IMR-90 (cell line): ENCODE measurements around the gene HFE. TPM values are rescaled to one million over a fixed set of nuclear protein-coding genes. Genes with fewer than 3 reads are reported as not detected.

Experiments used
- ATAC-seq: fragments of 200-7000 bp; cut with Tn5 transposase; 2 replicates; pipeline ENCODE4 v1.9.1; 2020; ENCODE audit warnings: low read depth, mild to moderate bottlenecking, moderate library complexity
- BruUV-seq: library from RNA; stranded (reverse); fragments of 400-500 nt; replicated peaks from 2 replicates; lab custom pipeline; 2021; lab: Mats Ljungman, UMichigan
- CTCF ChIA-PET: fragments of 300-600 bp; formaldehyde crosslinking; extraction: SDS; loops from one replicate; lab custom pipeline; 2021; ENCODE audit warnings: antibody characterized with exemption; lab: Yijun Ruan, JAX
- POLR2A ChIA-PET: fragments of 300-600 bp; sonication (Branson Sonifier 250); formaldehyde crosslinking; loops from one replicate; lab custom pipeline; 2022; ENCODE audit warnings: antibody characterized with exemption; ENCODE audit not compliant: unreplicated experiment; lab: Charles Lee
- DNase-seq: peaks from one replicate; pipeline ENCODE4 v3.0.0; 2013
- H2AFZ ChIP-seq: replicated peaks from 2 replicates; pipeline ENCODE3; 2013; ENCODE audit warnings: low read length, mild to moderate bottlenecking; ENCODE audit not compliant: poor library complexity
- H2AK5ac ChIP-seq: 2 replicates; pipeline ENCODE4 v1.6.1; 2013; ENCODE audit warnings: low read depth, low read length, inconsistent platforms
- H2AK9ac ChIP-seq: replicated peaks from 2 replicates; pipeline ENCODE3; 2013; ENCODE audit warnings: mild to moderate bottlenecking, low read depth, low read length, moderate library complexity; ENCODE audit not compliant: poor library complexity
- H2BK120ac ChIP-seq: 2 replicates; pipeline ENCODE4 v1.6.1; 2013; ENCODE audit warnings: low read depth, low read length, inconsistent platforms
- H2BK15ac ChIP-seq: 3 replicates; pipeline ENCODE4 v1.6.1; 2013; ENCODE audit warnings: low read depth, low read length, inconsistent platforms
- H2BK20ac ChIP-seq: 2 replicates; pipeline ENCODE4 v1.6.1; 2013; ENCODE audit warnings: low read depth, mild to moderate bottlenecking, inconsistent platforms, low read length, moderate library complexity
- H2BK5ac ChIP-seq: 2 replicates; pipeline ENCODE4 v1.6.1; 2013; ENCODE audit warnings: mild to moderate bottlenecking, low read depth, low read length, inconsistent platforms; ENCODE audit not compliant: poor library complexity, severe bottlenecking
- H3K14ac ChIP-seq: replicated peaks from 2 replicates; pipeline ENCODE4 v1.6.1; 2013; ENCODE audit warnings: low read depth, low read length, inconsistent platforms
- H3K18ac ChIP-seq: 2 replicates; pipeline ENCODE4 v1.6.1; 2013; ENCODE audit warnings: low read depth, low read length, control low read depth
- H3K23ac ChIP-seq: 2 replicates; pipeline ENCODE4 v1.6.1; 2013; ENCODE audit warnings: low read depth, low read length, inconsistent platforms
- H3K27ac ChIP-seq: 2 replicates; pipeline ENCODE4 v1.5.1; 2013; ENCODE audit warnings: mild to moderate bottlenecking, control low read depth, low read length; ENCODE audit not compliant: insufficient read depth
- H3K27me3 ChIP-seq: 2 replicates; pipeline ENCODE4 v1.6.1; 2013; ENCODE audit warnings: low read length; ENCODE audit not compliant: control insufficient read depth, insufficient read depth
- H3K36me3 ChIP-seq: 2 replicates; pipeline ENCODE4 v1.6.1; 2013; ENCODE audit warnings: low read length, mixed read lengths; ENCODE audit not compliant: control insufficient read depth, insufficient read depth
- H3K4ac ChIP-seq: 2 replicates; pipeline ENCODE4 v1.6.1; 2013; ENCODE audit warnings: low read depth, low read length, inconsistent platforms
- H3K4me1 ChIP-seq: 2 replicates; pipeline ENCODE4 v1.6.1; 2013; ENCODE audit warnings: low read length, mixed read lengths; ENCODE audit not compliant: control insufficient read depth, insufficient read depth
- H3K4me2 ChIP-seq: 2 replicates; pipeline ENCODE4 v1.6.1; 2013; ENCODE audit warnings: low read depth, mild to moderate bottlenecking, control low read depth, low read length, moderate library complexity
- H3K4me3 ChIP-seq: 2 replicates; pipeline ENCODE4 v1.5.1; 2013; ENCODE audit warnings: low read depth, mild to moderate bottlenecking, control low read depth, low read length, moderate library complexity; ENCODE audit not compliant: insufficient read depth
- H3K56ac ChIP-seq: 2 replicates; pipeline ENCODE4 v1.6.1; 2013; ENCODE audit warnings: low read length, inconsistent platforms; ENCODE audit not compliant: insufficient read depth; ENCODE audit errors: extremely low read depth
- H3K79me1 ChIP-seq, 2 experiments: 2 replicates each; pipeline ENCODE4 v1.6.1; 2013; ENCODE audit warnings: low read length in 2 of 2, inconsistent platforms in 1 of 2, low read depth in 1 of 2
- H3K9ac ChIP-seq: 2 replicates; pipeline ENCODE4 v1.6.1; 2013; ENCODE audit warnings: low read depth, low read length, control low read depth
- H3K9me1 ChIP-seq: 2 replicates; pipeline ENCODE4 v1.6.1; 2013; ENCODE audit warnings: low read length, inconsistent platforms; ENCODE audit not compliant: insufficient read depth
- H3K9me3 ChIP-seq: 2 replicates; pipeline ENCODE4 v1.6.1; 2013; ENCODE audit warnings: low read length; ENCODE audit not compliant: control insufficient read depth, insufficient read depth
- H4K20me1 ChIP-seq: 2 replicates; pipeline ENCODE4 v1.6.1; 2013; ENCODE audit warnings: low read length, inconsistent platforms; ENCODE audit not compliant: insufficient read depth
- H4K5ac ChIP-seq: 2 replicates; pipeline ENCODE4 v1.6.1; 2013; ENCODE audit warnings: mild to moderate bottlenecking, low read depth, low read length, control low read depth
- H4K8ac ChIP-seq, 2 experiments: 2 replicates each; pipeline ENCODE4 v1.6.1; 2013; ENCODE audit warnings: low read depth in 2 of 2, low read length in 2 of 2, control low read depth in 1 of 2, inconsistent platforms in 1 of 2
- H4K91ac ChIP-seq: 2 replicates; pipeline ENCODE4 v1.6.1; 2013; ENCODE audit warnings: low read depth, low read length, inconsistent platforms; ENCODE audit not compliant: insufficient read depth
- BHLHE40 ChIP-seq: fragments of 150-350 bp; IDR thresholded peaks from 2 replicates; pipeline ENCODE4 v1.6.1; 2016; ENCODE audit warnings: mild to moderate bottlenecking, low read depth, low read length
- CEBPB ChIP-seq: IDR thresholded peaks from 2 replicates; pipeline ENCODE4 v1.6.1; 2012; ENCODE audit warnings: low read depth, low read length, improper control_type of control experiment
- CHD1 ChIP-seq: IDR thresholded peaks from 2 replicates; pipeline ENCODE4 v1.6.1; 2012; ENCODE audit warnings: low read depth, low read length, improper control_type of control experiment
- CTCF ChIP-seq: conservative IDR thresholded peaks from 2 replicates; pipeline ENCODE4 v1.5.1; 2012; ENCODE audit warnings: mild to moderate bottlenecking, low read depth, low read length, improper control_type of control experiment
- ELK1 ChIP-seq: fragments of 150-350 bp; IDR thresholded peaks from 2 replicates; pipeline ENCODE4 v1.6.1; 2016; ENCODE audit warnings: low read depth, mild to moderate bottlenecking, low read length, moderate library complexity, borderline replicate concordance
- FOS ChIP-seq: fragments of 150-350 bp; IDR thresholded peaks from 2 replicates; pipeline ENCODE4 v1.6.1; 2016; ENCODE audit warnings: low read depth, low read length
- MAFK ChIP-seq: IDR thresholded peaks from 2 replicates; pipeline ENCODE4 v1.6.1; 2012; ENCODE audit warnings: low read depth, low read length, improper control_type of control experiment
- MAZ ChIP-seq: IDR thresholded peaks from 2 replicates; pipeline ENCODE4 v1.6.1; 2012; ENCODE audit warnings: low read depth, mild to moderate bottlenecking, low read length, improper control_type of control experiment, moderate library complexity, borderline replicate concordance
- MXI1 ChIP-seq: IDR thresholded peaks from 2 replicates; pipeline ENCODE4 v1.6.1; 2012; ENCODE audit warnings: low read depth, mild to moderate bottlenecking, low read length, moderate library complexity, borderline replicate concordance
- NFE2L2 ChIP-seq: fragments of 150-350 bp; IDR thresholded peaks from 2 replicates; pipeline ENCODE4 v1.6.1; 2016; ENCODE audit warnings: low read depth, mild to moderate bottlenecking, low read length
- POLR2A ChIP-seq: IDR thresholded peaks from 2 replicates; pipeline ENCODE4 v1.6.1; 2012; ENCODE audit warnings: mild to moderate bottlenecking, low read depth, low read length
- RAD21 ChIP-seq: IDR thresholded peaks from 2 replicates; pipeline ENCODE4 v1.6.1; 2012; ENCODE audit warnings: low read length, improper control_type of control experiment
- RCOR1 ChIP-seq: IDR thresholded peaks from 2 replicates; pipeline ENCODE4 v1.6.1; 2012; ENCODE audit warnings: mild to moderate bottlenecking, low read length, improper control_type of control experiment; ENCODE audit not compliant: insufficient replicate concordance
- SMC3 ChIP-seq: fragments of 150-350 bp; IDR thresholded peaks from 2 replicates; pipeline ENCODE4 v1.6.1; 2016; ENCODE audit warnings: low read depth, mild to moderate bottlenecking, antibody characterized with exemption, low read length, moderate library complexity
- WGBS, 2 experiments: methylation state at CpG; one replicate each; pipeline versions ENCODE4 v1.1.5 to v1.1.7; 2013; ENCODE audit warnings: missing lambda C conversion rate in 2 of 2; ENCODE audit not compliant: insufficient read length in 1 of 2; ENCODE audit errors: extremely low coverage in 2 of 2; 5-methylcytosine and 5-hydroxymethylcytosine counted together
- dilution Hi-C: fragments of 300-500 bp; cut with HindIII; formaldehyde crosslinking; loops from one replicate; pipeline ENCODE4 v1.14.3; 2018; ENCODE audit warnings: low sequenced_read_pairs; ENCODE audit not compliant: unreplicated experiment
- in situ Hi-C: fragments of 300-500 bp; cut with MboI; formaldehyde crosslinking; loops from 3 replicates; pipeline ENCODE4 v1.14.3; 2019; ENCODE audit warnings: low sequenced_read_pairs, inconsistent platforms, mixed read lengths
- intact Hi-C: fragments of 100-400 bp; cut with micrococcal nuclease; formaldehyde crosslinking; loops from 2 replicates; pipeline ENCODE4 v1.10.0; 2022
- polyA plus RNA-seq, 3 experiments: library from polyadenylated mRNA; depleted of rRNA; stranded (reverse); fragments of >200 nt; gene quantifications; 2 replicates each; pipeline ENCODE4 v1.2.3, GENCODE V29; 2012; ENCODE audit warnings: low replicate concordance in 1 of 3
- total RNA-seq: library from RNA; depleted of rRNA; stranded (reverse); fragments of >200 nt; gene quantifications from 2 replicates; pipeline ENCODE4 v1.2.3, GENCODE V29; 2012

The HFE gene
- total and polyA plus RNA-seq, 2 of the 4 experiments (the other 2 are of a cell fraction): 14.9 to 15.7 TPM

- H3K9me3 ChIP-seq: no peaks in the 10 kb centered on the region
- ChIA-PET CTCF (interaction anchor here (0.6 to 0.7 kb wide), 2 partner anchors 444 to 1682 kb away, joined by 3 read pairs; no protein-coding TSS in a partner anchor), POLR2A (no interaction called here)
- H3K4me3 ChIP-seq: no peak overlapping the region
- WGBS, 2 experiments: no CpG with 5 or more reads among the region's 5 CpGs
- H3K23ac ChIP-seq: peak overlapping the region; percentile 56; the same call in 1 of the 2 replicates
- no peak overlapping the region for H4K5ac ChIP-seq
- no peak for ATAC-seq
- no peak overlapping the region for H3K18ac ChIP-seq
- dilution Hi-C loops: no loop called here
- no peak overlapping the region for H3K4ac ChIP-seq
- H2BK15ac ChIP-seq: no peak overlapping the region
- DNase-seq: no peak
- peak overlapping the region; percentile 2; the same call in 1 of the 2 replicates for H2BK120ac ChIP-seq
- H3K9me1 ChIP-seq: peaks cover 4% of the 10 kb centered on the region; the same call in 1 of the 2 replicates
- in situ Hi-C loops: no loop called here
- TF ChIP-seq RCOR1: no peak
- TF ChIP-seq MAFK: no peak
- no peak for TF ChIP-seq NFE2L2
- no peak for TF ChIP-seq CTCF
- TF ChIP-seq ELK1: no peak
- TF ChIP-seq MAZ: no peak
- no peak for TF ChIP-seq BHLHE40
- no peak for TF ChIP-seq POLR2A
- no peak for TF ChIP-seq CEBPB
- no peak for TF ChIP-seq FOS
- no peak for TF ChIP-seq MXI1
- TF ChIP-seq RAD21: no peak
- no peak for TF ChIP-seq SMC3
- TF ChIP-seq CHD1: no peak
- no peak overlapping the region for H3K27ac ChIP-seq
- H3K27me3 ChIP-seq: no peaks in the 10 kb centered on the region
- H4K20me1 ChIP-seq: peaks cover 44% of the 10 kb centered on the region
- no TSS peak for BruUV-seq
- H3K4me2 ChIP-seq: peak overlapping the region; percentile 41; the same call in 1 of the 2 replicates
- peaks cover 16% of the 10 kb centered on the region for H3K36me3 ChIP-seq
- H3K14ac ChIP-seq: no peak overlapping the region
- H2BK5ac ChIP-seq: no peak overlapping the region
- H3K9ac ChIP-seq: no peak overlapping the region
- no peak overlapping the region for H4K91ac ChIP-seq
- H3K79me1 ChIP-seq: peaks cover 10 to 34% of the 10 kb centered on the region in 2 experiments; a peak in 3 of 4 replicates
- H4K8ac ChIP-seq: no peak overlapping the region
- H2AFZ ChIP-seq: no peak overlapping the region
- no peak overlapping the region for H2AK9ac ChIP-seq
- H3K56ac ChIP-seq: no peak overlapping the region
- intact Hi-C loops: no loop called here
- peaks cover 4% of the 10 kb centered on the region for H3K4me1 ChIP-seq
- H2AK5ac ChIP-seq: no peak overlapping the region
- H2BK20ac ChIP-seq: no peak overlapping the region; the same call in 1 of the 2 replicates
These were observed 41.0 kb downstream of the HFE start for GRCh38 chr6:26128013-26128771.
